HL-60 (cell line): ENCODE results near the gene PRKAG2.

Experiments used
- DNase-seq, 2 experiments: peaks; one replicate each; pipeline ENCODE4 v3.0.0-alpha.2; 2010 to 2020; ENCODE audit warnings: low read depth in 1 of 2, low spot score in 1 of 2
- H3K27ac ChIP-seq: fragments of 250-450 bp; sonication (Bioruptor Pico); replicated peaks from 2 replicates; pipeline ENCODE4 v1.5.1; 2020; ENCODE audit warnings: mild to moderate bottlenecking, moderate library complexity
- H3K27me3 ChIP-seq: fragments of 250-450 bp; sonication (Bioruptor Pico); 2 replicates; pipeline ENCODE4 v1.5.1; 2021; ENCODE audit warnings: mild to moderate bottlenecking, moderate library complexity; ENCODE audit not compliant: insufficient read depth, poor library complexity, severe bottlenecking
- H3K4me3 ChIP-seq: replicated peaks from 2 replicates; pipeline ENCODE4 v1.5.1; 2011; ENCODE audit warnings: mild to moderate bottlenecking, control low read depth, low read length; ENCODE audit not compliant: insufficient read depth
- CTCF ChIP-seq: IDR thresholded peaks from one replicate; pipeline ENCODE4 v1.5.1; 2011; ENCODE audit warnings: low read length, control low read depth, inconsistent platforms; ENCODE audit not compliant: insufficient read depth
- GABPA ChIP-seq: IDR thresholded peaks from 2 replicates; pipeline ENCODE4 v1.6.1; 2012; ENCODE audit warnings: low read depth
- POLR2AphosphoS5 ChIP-seq: IDR thresholded peaks from 2 replicates; pipeline ENCODE4 v1.6.1; 2012; ENCODE audit warnings: low read depth
- REST ChIP-seq: IDR thresholded peaks from 2 replicates; pipeline ENCODE4 v1.6.1; 2012; ENCODE audit warnings: low read depth; ENCODE audit not compliant: insufficient replicate concordance
- SPI1 ChIP-seq: IDR thresholded peaks from 2 replicates; pipeline ENCODE4 v1.6.1; 2012; ENCODE audit warnings: low read depth, mild to moderate bottlenecking, borderline replicate concordance

The PRKAG2 gene

GRCh38 chr7:151859111-151859947 lies 17.6 kb downstream of the PRKAG2 start:
- TF ChIP-seq POLR2AphosphoS5 (no peak), GABPA (no peak), SPI1 (no peak), REST (no peak), CTCF (no peak)
- Histone ChIP-seq H3K27me3 (no peaks in the 10 kb centered on the region), H3K27ac (no peak overlapping the region), H3K4me3 (no peak overlapping the region)
- DNase-seq = no peak

- Histone ChIP-seq H3K27me3 (no peaks in the 10 kb centered on the region), H3K4me3 (no peak overlapping the region), H3K27ac (no peak overlapping the region)
- DNase-seq = no peak
- TF ChIP-seq REST = no peak
- no peak for TF ChIP-seq GABPA
- no peak for TF ChIP-seq SPI1
- TF ChIP-seq CTCF = no peak
- TF ChIP-seq POLR2AphosphoS5 = no peak
Observed at GRCh38 chr7:151858456-151858855, 18.5 kb downstream of the PRKAG2 start.

- Histone ChIP-seq H3K4me3 (no peak overlapping the region), H3K27me3 (no peaks in the 10 kb centered on the region), H3K27ac (no peak overlapping the region)
- no peak for TF ChIP-seq POLR2AphosphoS5
- no peak for TF ChIP-seq REST
- no peak for TF ChIP-seq CTCF
- no peak for TF ChIP-seq SPI1
- TF ChIP-seq GABPA = no peak
- DNase-seq = no peak
Observed at GRCh38 chr7:151857866-151858450, 19.0 kb downstream of the PRKAG2 start.
